ENCODE results near the gene LARGE1.

- TF ChIP-seq, protein P1, sequence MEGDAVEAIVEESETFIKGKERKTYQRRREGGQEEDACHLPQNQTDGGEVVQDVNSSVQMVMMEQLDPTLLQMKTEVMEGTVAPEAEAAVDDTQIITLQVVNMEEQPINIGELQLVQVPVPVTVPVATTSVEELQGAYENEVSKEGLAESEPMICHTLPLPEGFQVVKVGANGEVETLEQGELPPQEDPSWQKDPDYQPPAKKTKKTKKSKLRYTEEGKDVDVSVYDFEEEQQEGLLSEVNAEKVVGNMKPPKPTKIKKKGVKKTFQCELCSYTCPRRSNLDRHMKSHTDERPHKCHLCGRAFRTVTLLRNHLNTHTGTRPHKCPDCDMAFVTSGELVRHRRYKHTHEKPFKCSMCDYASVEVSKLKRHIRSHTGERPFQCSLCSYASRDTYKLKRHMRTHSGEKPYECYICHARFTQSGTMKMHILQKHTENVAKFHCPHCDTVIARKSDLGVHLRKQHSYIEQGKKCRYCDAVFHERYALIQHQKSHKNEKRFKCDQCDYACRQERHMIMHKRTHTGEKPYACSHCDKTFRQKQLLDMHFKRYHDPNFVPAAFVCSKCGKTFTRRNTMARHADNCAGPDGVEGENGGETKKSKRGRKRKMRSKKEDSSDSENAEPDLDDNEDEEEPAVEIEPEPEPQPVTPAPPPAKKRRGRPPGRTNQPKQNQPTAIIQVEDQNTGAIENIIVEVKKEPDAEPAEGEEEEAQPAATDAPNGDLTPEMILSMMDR (IDR thresholded peaks at IDR 0.05), result no peak
- TF ChIP-seq POLR2A (IDR thresholded peaks at IDR 0.05), result no peak
These were observed 648.7 kb downstream of the LARGE1 start for GRCh38 chr22:33271390-33272161.
